GM12892 (cell line): ENCODE results near the gene RPL28. TPM values are rescaled to one million over a fixed set of nuclear protein-coding genes. Genes with fewer than 3 reads are reported as not detected.
A peak's percentile ranks its signal among the peaks of the same experiment; 100 is the strongest.

Source experiments
- DNase-seq: peaks from one replicate; pipeline ENCODE4 v3.0.0; 2011; ENCODE audit not compliant: insufficient read length
- FAIRE-seq: peaks from 2 replicates; lab custom pipeline; 2011; peaks lifted over from hg19 to GRCh38; lab: Jason Lieb, UNC
- POLR2A ChIP-seq: IDR thresholded peaks from 2 replicates; pipeline ENCODE4 v1.6.1; 2011; ENCODE audit warnings: low read depth, low read length, control low read depth
- POLR2AphosphoS5 ChIP-seq: IDR thresholded peaks from 2 replicates; pipeline ENCODE4 v1.6.1; 2011; ENCODE audit warnings: low read depth, low read length, control low read depth
- TAF1 ChIP-seq: IDR thresholded peaks from 2 replicates; pipeline ENCODE4 v1.6.1; 2011; ENCODE audit warnings: low read depth, mild to moderate bottlenecking, control low read depth, low read length, borderline replicate concordance
- polyA plus RNA-seq: library from polyadenylated mRNA; unstranded; fragments of >200 nt; gene quantifications from one replicate; pipeline ENCODE4 v1.2.1, GENCODE V29; 2012; ENCODE audit warnings: missing spikeins, inconsistent platforms; ENCODE audit not compliant: missing spikeins

The RPL28 gene
- polyA plus RNA-seq: 1,315 TPM

- DNase-seq: peak; percentile 92
- TF ChIP-seq TAF1 (peak; percentile 100), POLR2A (peak; percentile 100), POLR2AphosphoS5 (peak; percentile 100)
- peak; percentile 91 for FAIRE-seq
Observed at GRCh38 chr19:55385724-55386492, at the start of gene RPL28. Gene RPL28, plus strand, starts transcription at chr19:55385932. Its CDS starts 426 bp downstream, at chr19:55386358.

- no peak for FAIRE-seq
- no peak for DNase-seq
- TF ChIP-seq POLR2A (no peak), POLR2AphosphoS5 (no peak), TAF1 (no peak)
Observed at GRCh38 chr19:55336101-55336500, 49.6 kb upstream of the RPL28 start.

- DNase-seq: peak; percentile 98
- peak; percentile 100 for FAIRE-seq
- TF ChIP-seq TAF1 (no peak), POLR2AphosphoS5 (no peak), POLR2A (no peak)
Observed at GRCh38 chr19:55339105-55339888, 46.4 kb upstream of the RPL28 start, which contains the start of gene KMT5C. Gene KMT5C, plus strand, starts transcription at chr19:55339876. Its CDS starts 2,061 bp downstream, at chr19:55341937.

- TF ChIP-seq POLR2A (peak; percentile 70), POLR2AphosphoS5 (no peak), TAF1 (no peak)
- FAIRE-seq (peak; percentile 42), DNase-seq (no peak)
Observed at GRCh38 chr19:55339889-55340783, 45.6 kb upstream of the RPL28 start.

GRCh38 chr19:55340784-55341147 is 45.0 kb upstream of the RPL28 start:
- FAIRE-seq (no peak), DNase-seq (no peak)
- TF ChIP-seq POLR2AphosphoS5: no peak
- no peak for TF ChIP-seq POLR2A
- no peak for TF ChIP-seq TAF1

GRCh38 chr19:55341171-55341588 is 44.6 kb upstream of the RPL28 start:
- TF ChIP-seq POLR2AphosphoS5: no peak
- no peak for TF ChIP-seq TAF1
- no peak for TF ChIP-seq POLR2A
- DNase-seq (peak; percentile 94), FAIRE-seq (peak; percentile 83)

- no peak for FAIRE-seq
- TF ChIP-seq TAF1: no peak
- no peak for TF ChIP-seq POLR2A
- TF ChIP-seq POLR2AphosphoS5: no peak
Observed at GRCh38 chr19:55341595-55342531, 43.9 kb upstream of the RPL28 start.

GRCh38 chr19:55344444-55344843 is 41.3 kb upstream of the RPL28 start:
- no peak for DNase-seq
- FAIRE-seq: no peak
- TF ChIP-seq TAF1 (no peak), POLR2AphosphoS5 (no peak), POLR2A (no peak)

More at GRCh38 chr19:55341595-55342531, 43.9 kb upstream of the RPL28 start:
- no peak for DNase-seq

GRCh38 chr19:55345101-55345817 is 40.5 kb upstream of the RPL28 start:
- TF ChIP-seq POLR2AphosphoS5 (no peak), TAF1 (no peak), POLR2A (no peak)
- no peak for FAIRE-seq
- DNase-seq: no peak

GRCh38 chr19:55345818-55346724 is 39.7 kb upstream of the RPL28 start:
- no peak for TF ChIP-seq TAF1
- TF ChIP-seq POLR2A: no peak
- TF ChIP-seq POLR2AphosphoS5: no peak
- DNase-seq: no peak
- FAIRE-seq: no peak
